ENCODE measurements around the gene IKZF1. TPM values are rescaled to one million over a fixed set of nuclear protein-coding genes. Genes with fewer than 3 reads are reported as not detected.

The IKZF1 gene
- total RNA-seq, result 10 to 100 TPM; 24.4 to 57.8 TPM

GRCh38 chr7:50304129-50304910 lies at the start of gene IKZF1:
IKZF1 (plus strand) TSS chr7:50304716; CDS start chr7:50319062, 14,346 bp downstream.
- TF ChIP-seq, protein P1, sequence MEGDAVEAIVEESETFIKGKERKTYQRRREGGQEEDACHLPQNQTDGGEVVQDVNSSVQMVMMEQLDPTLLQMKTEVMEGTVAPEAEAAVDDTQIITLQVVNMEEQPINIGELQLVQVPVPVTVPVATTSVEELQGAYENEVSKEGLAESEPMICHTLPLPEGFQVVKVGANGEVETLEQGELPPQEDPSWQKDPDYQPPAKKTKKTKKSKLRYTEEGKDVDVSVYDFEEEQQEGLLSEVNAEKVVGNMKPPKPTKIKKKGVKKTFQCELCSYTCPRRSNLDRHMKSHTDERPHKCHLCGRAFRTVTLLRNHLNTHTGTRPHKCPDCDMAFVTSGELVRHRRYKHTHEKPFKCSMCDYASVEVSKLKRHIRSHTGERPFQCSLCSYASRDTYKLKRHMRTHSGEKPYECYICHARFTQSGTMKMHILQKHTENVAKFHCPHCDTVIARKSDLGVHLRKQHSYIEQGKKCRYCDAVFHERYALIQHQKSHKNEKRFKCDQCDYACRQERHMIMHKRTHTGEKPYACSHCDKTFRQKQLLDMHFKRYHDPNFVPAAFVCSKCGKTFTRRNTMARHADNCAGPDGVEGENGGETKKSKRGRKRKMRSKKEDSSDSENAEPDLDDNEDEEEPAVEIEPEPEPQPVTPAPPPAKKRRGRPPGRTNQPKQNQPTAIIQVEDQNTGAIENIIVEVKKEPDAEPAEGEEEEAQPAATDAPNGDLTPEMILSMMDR (IDR thresholded peaks at IDR 0.05), result no peak
- Histone ChIP-seq H3K27ac (peak within 1 kb of the TSS in 1 of 2 donors; percentile 34), H3K4me3 (peak within 1 kb of the TSS; percentile 66), H3K36me3 (no peaks in the 10 kb centered on the region), H3K4me1 (ENCODE audit: control insufficient read depth in 1 of 2, low read depth in 2 of 2) (no peaks in the 10 kb centered on the region), H3K9me3 (no peaks in the 10 kb centered on the region), H3K27me3 (replicated peaks; ENCODE audit: insufficient read depth) (no peaks in the 10 kb centered on the region)
- ATAC-seq (ENCODE audit: insufficient number of reproducible peaks, low FRiP score, low read depth) (peak; percentile 18), DNase-seq (ENCODE audit: low spot score) (no peak)

DNA sequence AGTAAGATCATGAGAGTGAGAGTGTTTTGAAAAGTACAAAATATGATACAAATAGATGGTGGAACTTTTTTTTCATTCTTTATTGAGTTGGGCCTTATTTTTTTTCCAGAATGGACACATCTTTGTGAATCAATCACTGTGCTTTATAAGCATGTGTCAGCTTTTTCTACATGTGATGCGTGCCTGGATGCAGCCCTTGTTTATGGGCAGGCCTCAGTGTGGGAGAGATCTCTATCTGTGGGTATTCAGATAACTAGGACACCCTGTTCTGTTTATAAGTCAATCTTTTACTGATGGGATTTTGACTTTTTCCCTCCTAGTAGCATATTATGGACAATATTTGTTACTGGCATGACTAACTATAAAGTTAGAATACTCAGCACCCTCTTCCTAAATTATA lies 42.9 kb upstream of the IKZF1 start:
- Histone ChIP-seq H3K27me3 (replicated peaks; ENCODE audit: insufficient read depth) (no peaks in the 10 kb centered on the region), H3K4me3 (no peak overlapping the region), H3K4me1 (ENCODE audit: control insufficient read depth in 1 of 2, low read depth in 2 of 2) (no peaks in the 10 kb centered on the region), H3K27ac (no peak overlapping the region), H3K36me3 (no peaks in the 10 kb centered on the region), H3K9me3 (no peaks in the 10 kb centered on the region)
- DNase-seq (ENCODE audit: low spot score), result no peak
- TF ChIP-seq, protein P1 (IDR thresholded peaks at IDR 0.05), result no peak
- no peak for ATAC-seq (ENCODE audit: insufficient number of reproducible peaks, low FRiP score, low read depth)

DNA sequence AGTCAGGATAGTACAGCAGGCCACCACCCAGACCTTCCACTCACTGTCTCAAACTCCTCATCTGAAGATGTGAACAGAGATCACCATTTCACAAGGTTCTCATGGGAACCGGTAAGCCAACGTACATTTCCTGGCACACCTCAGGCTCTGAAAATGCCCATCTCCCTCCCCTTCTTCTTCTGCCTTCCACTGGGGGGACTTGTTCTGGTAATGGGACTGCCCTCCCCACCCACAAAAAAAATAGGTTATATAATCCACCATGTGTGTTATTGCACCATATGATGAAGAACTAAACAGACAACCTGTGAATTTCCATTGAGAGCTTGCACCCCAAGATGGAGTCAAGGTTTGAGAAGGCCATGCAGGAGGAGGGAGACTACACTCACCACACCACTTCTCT lies 42.1 kb upstream of the IKZF1 start:
- Histone ChIP-seq H3K9me3 (no peaks in the 10 kb centered on the region), H3K27me3 (replicated peaks; ENCODE audit: insufficient read depth) (no peaks in the 10 kb centered on the region), H3K4me3 (no peak overlapping the region), H3K36me3 (no peaks in the 10 kb centered on the region), H3K27ac (no peak overlapping the region), H3K4me1 (ENCODE audit: control insufficient read depth in 1 of 2, low read depth in 2 of 2) (no peaks in the 10 kb centered on the region)
- TF ChIP-seq, protein P1 (IDR thresholded peaks at IDR 0.05), result no peak
- ATAC-seq (ENCODE audit: insufficient number of reproducible peaks, low FRiP score, low read depth) (no peak), DNase-seq (ENCODE audit: low spot score) (no peak)

GRCh38 chr7:50262916-50263690 lies 41.4 kb upstream of the IKZF1 start:
- no peak overlapping the region for H3K4me3 ChIP-seq
- H3K4me1 ChIP-seq (ENCODE audit: control insufficient read depth in 1 of 2, low read depth in 2 of 2), result no peaks in the 10 kb centered on the region
- DNase-seq (ENCODE audit: low spot score) (no peak), ATAC-seq (ENCODE audit: insufficient number of reproducible peaks, low FRiP score, low read depth) (no peak)
- TF ChIP-seq, protein P1 (IDR thresholded peaks at IDR 0.05), result no peak
- H3K27me3 ChIP-seq (replicated peaks; ENCODE audit: insufficient read depth), result no peaks in the 10 kb centered on the region
- no peaks in the 10 kb centered on the region for H3K36me3 ChIP-seq
- H3K9me3 ChIP-seq, result no peaks in the 10 kb centered on the region
- no peak overlapping the region for H3K27ac ChIP-seq

DNA sequence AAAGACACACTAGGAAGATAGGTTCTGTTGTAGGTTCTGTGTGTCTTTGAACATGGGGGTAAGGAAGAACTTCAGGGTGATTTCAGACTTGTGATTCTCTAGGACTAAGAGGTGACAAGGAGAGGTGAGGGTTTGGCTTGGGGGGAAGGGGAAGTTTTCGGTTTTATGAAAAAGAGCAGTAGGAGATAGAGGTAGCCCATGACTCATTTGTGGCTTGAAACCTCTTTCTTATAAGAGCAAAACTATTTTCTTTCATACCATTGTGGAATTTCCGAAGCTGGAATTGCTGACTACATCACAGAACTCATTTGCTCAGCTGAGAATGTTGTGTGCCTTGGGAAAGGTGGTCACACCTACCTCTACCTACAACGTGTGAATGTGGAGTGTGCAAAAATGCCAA lies 39.6 kb upstream of the IKZF1 start:
- DNase-seq (ENCODE audit: low spot score) (no peak), ATAC-seq (ENCODE audit: insufficient number of reproducible peaks, low FRiP score, low read depth) (no peak)
- H3K27ac ChIP-seq, result no peak overlapping the region
- H3K9me3 ChIP-seq, result no peaks in the 10 kb centered on the region
- H3K4me1 ChIP-seq (ENCODE audit: control insufficient read depth in 1 of 2, low read depth in 2 of 2), result no peaks in the 10 kb centered on the region
- H3K36me3 ChIP-seq, result no peaks in the 10 kb centered on the region
- TF ChIP-seq, protein P1 (IDR thresholded peaks at IDR 0.05), result no peak
- H3K27me3 ChIP-seq (replicated peaks; ENCODE audit: insufficient read depth), result no peaks in the 10 kb centered on the region
- H3K4me3 ChIP-seq, result no peak overlapping the region
